Activated gamma-delta T cell treated with anti-CD3 and anti-CD28 coated beads, Interleukin-2, amount 50 U/mL, for 16 hours (primary cell): ENCODE results near the gene VCAN.

Experiments
- DNase-seq: peaks from one replicate; pipeline ENCODE4 v3.0.0-alpha.2; 2020; ENCODE audit warnings: low read depth

VCAN gene

GRCh38 chr5:83467371-83468035 is 4.0 kb upstream of the VCAN start:
- no peak for DNase-seq

GRCh38 chr5:83469075-83469474 is 2.5 kb upstream of the VCAN start:
- DNase-seq: no peak

- no peak for DNase-seq
Measured at GRCh38 chr5:83470526-83471404, 779 bp upstream of the VCAN start.

- DNase-seq: no peak
Measured at GRCh38 chr5:83472213-83472507, 616 bp downstream of the VCAN start.

GRCh38 chr5:83472508-83473345 is 1.2 kb downstream of the VCAN start:
- no peak for DNase-seq

GRCh38 chr5:83473346-83474160 is 2.0 kb downstream of the VCAN start:
- peak; percentile 30 for DNase-seq

GRCh38 chr5:83474161-83474796 is 2.7 kb downstream of the VCAN start:
- no peak for DNase-seq

GRCh38 chr5:83474991-83475390 is 3.4 kb downstream of the VCAN start:
- no peak for DNase-seq

- no peak for DNase-seq
Measured at GRCh38 chr5:83475391-83475863, 3.9 kb downstream of the VCAN start.

- DNase-seq: no peak
Measured at GRCh38 chr5:83475935-83476814, 4.6 kb downstream of the VCAN start.

GRCh38 chr5:83482961-83483360 is 11.4 kb downstream of the VCAN start:
- no peak for DNase-seq

- no peak for DNase-seq
Measured at GRCh38 chr5:83484294-83484693, 12.8 kb downstream of the VCAN start.

GRCh38 chr5:83485842-83486241 is 14.3 kb downstream of the VCAN start:
- DNase-seq: no peak

GRCh38 chr5:83487155-83487554 is 15.6 kb downstream of the VCAN start:
- no peak for DNase-seq

GRCh38 chr5:83488271-83488670 is 16.7 kb downstream of the VCAN start:
- no peak for DNase-seq

- no peak for DNase-seq
Measured at GRCh38 chr5:83488821-83489220, 17.3 kb downstream of the VCAN start.

GRCh38 chr5:83490203-83490602 is 18.7 kb downstream of the VCAN start:
- no peak for DNase-seq

- DNase-seq: no peak
Measured at GRCh38 chr5:83492331-83492730, 20.8 kb downstream of the VCAN start.

- DNase-seq: no peak
Measured at GRCh38 chr5:83493644-83494043, 22.1 kb downstream of the VCAN start.

GRCh38 chr5:83494087-83494620 is 22.6 kb downstream of the VCAN start:
- no peak for DNase-seq
